ENCODE measurements around the gene MICA.

MICA gene

DNA sequence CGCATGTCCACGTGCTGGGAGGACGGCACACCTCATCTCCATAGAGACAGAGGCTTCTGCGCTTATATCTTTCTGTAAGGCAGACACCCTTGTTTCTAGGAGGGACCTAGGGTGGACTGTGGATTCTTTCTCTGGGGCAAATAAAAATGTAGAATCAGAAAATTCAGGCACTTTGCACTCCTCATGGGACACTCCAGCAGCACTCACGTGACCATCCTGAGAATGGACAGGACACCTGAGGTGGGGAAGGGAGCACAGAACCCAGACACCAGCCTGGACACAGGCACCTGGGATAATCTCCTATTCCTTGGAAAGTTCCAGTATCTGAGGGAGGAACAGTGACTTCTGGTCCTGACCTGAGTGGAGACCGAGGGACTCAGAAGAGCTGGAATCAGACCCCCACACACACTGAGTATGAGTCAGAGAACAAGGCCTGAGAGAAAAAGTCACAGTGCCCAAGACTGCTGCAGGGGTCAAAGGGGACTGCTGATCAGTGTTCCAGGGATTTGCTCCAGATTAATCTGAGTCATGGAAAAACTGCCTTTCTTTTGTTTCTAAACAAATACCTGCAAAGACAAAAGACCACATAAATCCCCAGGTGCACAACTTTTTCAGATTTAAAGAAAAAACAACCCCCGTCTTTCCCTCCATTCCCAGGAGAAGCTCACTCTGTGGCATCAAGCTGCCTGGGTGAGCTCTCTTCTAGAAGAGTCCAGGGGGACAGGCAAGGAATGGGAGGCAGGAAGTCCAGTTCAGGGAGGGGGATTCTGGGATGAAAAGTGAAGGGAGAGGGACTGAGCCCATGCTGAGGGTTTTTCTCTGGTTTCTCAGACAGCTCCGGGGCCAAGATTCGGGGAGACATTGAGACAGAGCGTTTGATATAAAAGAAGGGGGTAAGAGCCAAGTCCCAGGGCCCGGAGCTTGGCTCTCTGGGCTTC is 58.9 kb downstream of the MICA start:
- no peak for DNase-seq

DNA sequence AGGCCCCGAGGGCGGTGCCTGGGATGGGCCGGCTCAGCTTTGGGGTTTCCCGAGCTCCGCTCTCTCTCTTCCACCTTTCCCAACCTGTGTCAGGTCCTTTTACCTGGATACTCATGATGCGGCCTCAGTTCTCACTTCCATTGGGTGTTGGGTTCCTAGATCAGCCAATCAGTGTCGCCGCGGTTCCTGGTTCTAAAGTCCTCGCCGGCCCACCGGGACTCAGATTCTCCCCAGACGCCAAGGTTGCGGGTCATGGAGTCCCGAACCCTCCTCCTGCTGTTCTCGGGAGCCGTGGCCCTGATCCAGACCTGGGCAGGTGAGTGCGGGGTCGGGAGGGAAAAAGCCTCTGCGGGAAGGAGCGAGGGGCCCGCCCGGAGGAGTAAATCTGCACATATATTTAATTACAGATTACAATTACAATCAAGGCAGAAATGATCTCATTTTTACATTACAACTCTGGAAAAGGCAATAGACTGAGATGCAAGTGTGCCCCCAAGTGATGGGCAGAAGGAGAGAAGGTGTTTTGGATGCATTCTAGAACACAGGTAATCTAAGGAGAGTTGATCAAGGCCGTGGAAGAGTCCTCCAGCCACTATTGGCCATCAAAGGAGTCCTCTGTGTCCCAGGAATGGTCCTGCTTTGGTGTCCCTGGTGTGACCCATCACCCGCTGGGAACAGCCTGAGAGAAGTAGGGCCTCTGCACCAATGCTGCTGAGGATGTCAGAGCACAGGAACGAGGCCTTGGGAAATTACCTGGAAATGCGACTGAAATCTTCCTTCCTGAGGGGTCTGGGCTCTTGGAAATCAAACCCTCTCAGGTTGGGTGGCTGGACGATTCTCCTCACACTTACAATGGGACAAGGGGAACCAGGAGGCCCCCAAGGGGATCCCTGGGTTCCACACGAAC is 59.8 kb downstream of the MICA start:
- peak; percentile 94 for DNase-seq

GRCh38 chr6:31464252-31465184 is 61.1 kb downstream of the MICA start:
- no peak for DNase-seq

All from NCI-H526 treated with DMSO at 0.1 percent for 48 hours (cell line).